Measurements from ENCODE around the gene HABP4.

HABP4 gene

DNA sequence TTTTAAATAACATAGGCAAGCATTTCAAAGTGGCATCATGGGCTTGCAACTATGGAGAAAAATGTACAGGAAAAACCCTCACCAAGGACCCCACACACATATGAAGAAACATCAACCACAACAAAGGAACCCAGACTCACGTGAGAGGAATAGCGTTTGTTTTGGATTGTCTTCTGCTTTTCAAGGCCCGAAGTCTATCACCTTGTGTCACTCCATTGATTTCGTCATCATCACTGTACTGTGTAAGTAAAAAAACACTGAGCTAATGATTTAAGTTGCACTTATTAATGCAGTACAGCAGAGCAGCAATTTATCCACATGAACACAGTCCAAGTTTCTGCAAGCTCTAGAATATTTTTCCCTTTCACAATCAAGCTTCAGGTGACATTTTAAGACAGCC lies 72.4 kb downstream of the HABP4 start:
- no peak for DNase-seq (ENCODE audit: low spot score)

DNA sequence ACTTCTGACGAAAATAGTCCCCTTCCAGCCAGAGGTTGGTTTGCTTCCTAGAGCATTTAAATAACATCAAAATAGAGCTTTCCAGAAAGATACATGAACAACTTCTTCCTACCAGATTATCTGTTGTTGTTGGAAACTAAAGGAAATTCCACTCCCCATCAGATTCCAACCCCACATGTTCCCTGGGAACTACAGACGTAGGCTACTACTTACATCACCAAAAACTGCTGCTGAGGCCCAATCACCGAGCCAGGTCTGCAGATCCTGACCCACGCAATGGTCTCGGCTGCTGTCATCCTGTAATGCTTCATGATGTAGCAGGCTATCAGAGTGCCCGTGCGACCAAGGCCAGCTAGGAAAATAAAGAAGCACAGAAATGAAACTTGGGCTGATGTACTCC lies 73.4 kb downstream of the HABP4 start:
- DNase-seq (ENCODE audit: low spot score), result no peak

DNA sequence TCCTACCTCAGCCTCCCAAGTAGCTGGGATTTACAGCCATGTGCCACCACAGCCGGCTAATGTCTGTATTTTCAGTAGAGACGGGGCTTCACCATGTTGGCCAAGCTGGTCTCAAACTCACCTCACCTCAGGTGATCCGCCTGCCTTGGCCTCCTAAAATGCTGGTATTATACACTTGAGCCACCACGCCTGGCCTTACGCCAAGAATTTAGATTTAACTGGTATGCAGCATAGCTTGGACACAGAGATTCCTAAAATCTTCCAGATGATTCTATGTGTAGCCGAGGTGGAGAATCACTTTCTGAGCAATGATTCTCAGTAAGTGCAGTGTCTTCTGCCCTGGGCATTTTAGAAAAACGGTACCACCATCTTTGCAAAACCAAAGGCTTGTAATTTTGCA lies 74.1 kb downstream of the HABP4 start:
- DNase-seq (ENCODE audit: low spot score), result no peak

DNA sequence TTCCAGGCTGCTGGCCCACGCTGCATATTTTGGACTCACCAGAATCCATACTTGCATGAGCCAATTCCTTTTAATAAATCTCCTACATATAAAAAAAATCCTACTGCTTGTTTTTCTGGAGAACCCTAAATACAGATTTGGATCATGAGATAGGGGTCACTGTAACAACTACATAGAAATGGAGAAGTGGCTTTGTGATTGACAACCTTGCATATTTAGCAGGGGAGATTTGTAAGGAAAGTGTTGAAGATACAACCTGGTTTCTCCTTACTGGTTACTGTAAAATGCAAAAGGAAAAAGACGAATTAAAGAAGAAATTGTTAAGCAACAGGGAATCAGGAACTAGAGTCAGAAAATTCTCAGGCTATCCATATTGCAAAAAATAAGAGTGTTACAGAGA lies 74.8 kb downstream of the HABP4 start:
- DNase-seq (ENCODE audit: low spot score), result no peak

DNA sequence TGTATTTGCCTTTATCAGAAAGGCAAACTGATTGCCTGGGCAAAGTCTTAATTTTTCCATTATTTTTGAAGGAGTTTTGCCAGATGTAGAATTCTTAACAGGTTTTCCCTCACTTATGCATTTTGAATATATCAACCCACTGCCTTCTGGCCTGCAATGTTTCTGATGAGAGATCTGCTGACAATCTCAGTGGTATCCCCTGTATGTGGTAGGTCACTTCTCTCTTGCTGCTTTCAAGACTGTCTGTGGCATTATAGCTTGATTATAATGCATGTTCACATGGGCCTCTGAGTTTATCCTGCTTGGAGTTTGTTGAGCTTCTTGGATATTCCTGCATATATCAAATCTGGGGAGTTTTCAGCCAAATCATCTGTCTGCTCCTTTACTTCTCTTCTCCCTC lies 82.2 kb downstream of the HABP4 start:
- no peak for DNase-seq (ENCODE audit: low spot score)

DNA sequence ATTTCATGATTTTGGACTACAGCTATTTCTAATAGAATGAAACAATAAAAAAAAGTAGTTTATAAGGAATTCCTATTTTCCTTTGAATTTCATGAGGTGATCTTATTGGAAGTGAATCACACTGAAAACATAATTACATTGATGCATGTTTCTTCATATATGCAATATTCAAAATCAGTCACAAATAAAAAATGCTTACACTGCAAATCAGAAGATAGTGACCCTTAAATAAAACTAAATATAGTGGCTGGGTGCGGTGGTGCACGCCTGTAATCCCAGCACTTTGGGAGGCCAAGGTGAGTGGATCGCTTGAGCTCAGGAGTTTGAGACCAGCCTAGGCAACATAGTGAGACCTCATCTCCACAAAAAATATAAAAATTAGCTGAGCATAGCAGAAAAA lies 90.1 kb downstream of the HABP4 start:
- no peak for DNase-seq (ENCODE audit: low spot score)
